HepG2 (cell line): Measurements from ENCODE around the gene CHKA. TPM values are rescaled to one million over a fixed set of nuclear protein-coding genes. Genes with fewer than 3 reads are reported as not detected.

Source experiments
- BCLAF1 ChIP-seq: fragments of 450-650 bp; IDR thresholded peaks from 2 replicates; pipeline ENCODE4 v1.6.1; 2017; ENCODE audit warnings: mild to moderate bottlenecking
- CERS6 ChIP-seq: sonication (generic); formaldehyde crosslinking; IDR thresholded peaks from 2 replicates; pipeline ENCODE4 v1.5.0; 2020; ENCODE audit warnings: missing genetic modification reagents
- CSRNP2 ChIP-seq: sonication (generic); formaldehyde crosslinking; conservative IDR thresholded peaks from 2 replicates; pipeline ENCODE4 v1.8.0; 2022; ENCODE audit warnings: low read depth, missing genetic modification reagents
- JUN ChIP-seq: sonication (generic); formaldehyde crosslinking; IDR thresholded peaks from 2 replicates; pipeline ENCODE4 v1.4.0; 2020; ENCODE audit warnings: mild to moderate bottlenecking, missing genetic modification reagents
- KAT7 ChIP-seq: IDR thresholded peaks from 2 replicates; pipeline ENCODE4 v1.6.1; 2018; ENCODE audit warnings: borderline replicate concordance, missing compliant biosample characterization
- KDM1A ChIP-seq: IDR thresholded peaks from 2 replicates; pipeline ENCODE4 v1.6.1; 2016; ENCODE audit warnings: missing compliant biosample characterization
- MIXL1 ChIP-seq: IDR thresholded peaks from 2 replicates; pipeline ENCODE4 v1.6.1; 2016
- PHF21A ChIP-seq: sonication (generic); formaldehyde crosslinking; IDR thresholded peaks from 2 replicates; pipeline ENCODE4 v1.5.0; 2020; ENCODE audit warnings: mild to moderate bottlenecking, missing genetic modification reagents
- SP140L ChIP-seq: sonication (generic); formaldehyde crosslinking; IDR thresholded peaks from 2 replicates; pipeline ENCODE4 v1.4.0; 2020; ENCODE audit warnings: missing genetic modification reagents, borderline replicate concordance
- ZNF263 ChIP-seq: sonication (generic); formaldehyde crosslinking; IDR thresholded peaks from 2 replicates; pipeline ENCODE4 v1.4.0; 2020; ENCODE audit warnings: missing genetic modification reagents
- ZNF451 ChIP-seq: sonication (generic); formaldehyde crosslinking; IDR thresholded peaks from 2 replicates; pipeline ENCODE4 v1.5.0; 2020; ENCODE audit warnings: mild to moderate bottlenecking, missing genetic modification reagents
- ZNF563 ChIP-seq: sonication (generic); formaldehyde crosslinking; IDR thresholded peaks from 2 replicates; pipeline ENCODE4 v1.8.0; 2022; ENCODE audit warnings: mild to moderate bottlenecking, moderate library complexity, missing genetic modification reagents
- ZNF580 ChIP-seq: IDR thresholded peaks from 2 replicates; pipeline ENCODE4 v1.6.1; 2016; ENCODE audit warnings: low read depth, borderline replicate concordance
- ZNF597 ChIP-seq: sonication (generic); formaldehyde crosslinking; IDR thresholded peaks from 2 replicates; pipeline ENCODE4 v1.5.0; 2020; ENCODE audit warnings: missing genetic modification reagents
- ZNF598 ChIP-seq: sonication (generic); formaldehyde crosslinking; IDR thresholded peaks from 2 replicates; pipeline ENCODE4 v1.5.1; 2020; ENCODE audit warnings: mild to moderate bottlenecking, missing genetic modification reagents, borderline replicate concordance
- ZNF7 ChIP-seq: IDR thresholded peaks from 2 replicates; pipeline ENCODE4 v1.6.1; 2016; ENCODE audit warnings: missing biosample characterization, missing genetic modification reagents
- ZNF737 ChIP-seq: sonication (generic); formaldehyde crosslinking; IDR thresholded peaks from 2 replicates; pipeline ENCODE4 v1.5.0; 2020; ENCODE audit warnings: missing genetic modification reagents, mild to moderate bottlenecking, borderline replicate concordance
- polyA plus RNA-seq, 8 experiments: library from polyadenylated mRNA; depleted of rRNA in 3 of 8; stranded (reverse) in 7 of 8; unstranded in 1 of 8; fragments of >200 nt; fragmentation: Illumina TruSeq in 4 of 8; extraction: Trizol in 4 of 8; gene quantifications; 2 replicates each; pipeline versions ENCODE4 v1.2.1 to v1.2.3, GENCODE V29; 2011 to 2016; ENCODE audit warnings: low read depth in 4 of 8, missing spikeins in 1 of 8, mixed read lengths in 1 of 8; ENCODE audit not compliant: insufficient read depth in 1 of 8
- total RNA-seq, 5 experiments: library from RNA; depleted of rRNA; stranded (reverse); fragments of >200 nt; fragmentation: Illumina TruSeq; extraction: Trizol; gene quantifications; 2 replicates each; pipeline ENCODE4 v1.2.3, GENCODE V29; 2016; ENCODE audit warnings: low read depth in 1 of 5

Gene CHKA
- total and polyA plus RNA-seq, 2 of the 13 experiments (the other 11 are each of a cell fraction or from before 2014, with no cell fraction given), result 71.6 to 92.7 TPM

- TF ChIP-seq ZNF580 (CRISPR knock-in tag), result no peak
- TF ChIP-seq PHF21A (CRISPR knock-in tag), result no peak
- no peak for TF ChIP-seq CERS6 (CRISPR knock-in tag)
- TF ChIP-seq ZNF451 (CRISPR knock-in tag), result no peak
- TF ChIP-seq KAT7 (CRISPR knock-in tag), result no peak
- TF ChIP-seq ZNF263 (CRISPR knock-in tag), result no peak
- TF ChIP-seq JUN (CRISPR knock-in tag), result no peak
- no peak for TF ChIP-seq ZNF598 (CRISPR knock-in tag)
- no peak for TF ChIP-seq ZNF563
- TF ChIP-seq ZNF597 (CRISPR knock-in tag), result no peak
- TF ChIP-seq ZNF7 (CRISPR knock-in tag), result no peak
- TF ChIP-seq BCLAF1, result no peak
- no peak for TF ChIP-seq KDM1A
- TF ChIP-seq ZNF737 (CRISPR knock-in tag), result no peak
- no peak for TF ChIP-seq CSRNP2 (CRISPR knock-in tag)
- TF ChIP-seq MIXL1 (CRISPR knock-in tag), result no peak
- no peak for TF ChIP-seq SP140L (CRISPR knock-in tag)
These were observed 99.9 kb downstream of the CHKA start (continued) for GRCh38 chr11:68021167-68021787.
